Fibroblast of the conjunctiva (primary cell): ENCODE measurements around the gene AAK1.
"Not testable (repeated sequence)": the region's sequence is repeated elsewhere in the genome, so short reads cannot be mapped to it uniquely, and the experiment has no call there.

ENCODE experiments used
- DNase-seq: peaks from one replicate; pipeline ENCODE4 v3.0.0-alpha.2; 2010; ENCODE audit warnings: low read depth

AAK1 gene

DNA sequence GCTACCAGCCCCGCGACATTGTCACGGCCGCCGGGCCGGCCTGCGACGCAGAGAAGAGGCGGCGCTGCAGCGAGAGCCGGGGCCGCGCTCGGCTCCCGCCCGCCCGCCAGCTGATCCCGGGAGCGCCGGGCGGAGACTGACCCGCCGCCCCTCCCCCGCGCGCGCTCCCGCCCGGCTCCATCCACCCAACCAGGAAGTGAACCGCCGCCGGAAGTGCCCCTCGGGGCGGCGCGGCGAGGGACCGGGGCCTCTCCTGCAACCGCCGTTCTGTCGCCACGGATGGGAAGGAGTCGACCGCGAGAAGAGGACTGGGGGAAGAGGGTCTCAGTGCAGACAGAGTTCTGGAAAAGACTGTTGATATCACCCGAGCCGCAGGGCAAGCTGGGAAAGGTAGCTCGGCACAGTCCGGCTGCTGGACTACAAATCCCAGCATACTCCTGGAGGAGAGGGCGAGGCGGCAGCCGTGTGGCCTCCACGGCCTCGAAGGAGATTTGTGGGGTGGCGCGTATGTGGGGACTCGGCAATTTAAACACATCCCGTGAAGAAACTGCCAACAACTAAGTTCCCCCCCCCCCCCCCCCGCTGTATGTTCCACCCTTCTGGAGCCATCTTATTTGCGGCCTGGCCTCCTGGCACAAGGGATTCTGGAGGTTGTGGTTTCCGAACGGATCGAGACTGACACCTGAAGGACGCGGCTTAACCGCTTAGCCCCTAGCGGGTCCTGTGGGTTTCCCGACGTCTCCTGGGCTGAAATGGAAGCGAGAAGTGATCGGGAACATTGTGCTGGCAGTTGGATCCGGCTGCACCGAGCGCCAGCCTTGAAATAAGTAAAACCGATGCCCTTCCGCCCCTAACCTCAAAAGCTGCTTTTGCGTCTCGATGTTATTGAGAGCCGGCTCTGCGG lies at the start of gene AAK1:
Gene AAK1, minus strand, starts transcription at position 138 of the 904 bp plus-strand sequence. CDS start 699 bp downstream, outside the sequence.
- DNase-seq, result peak; percentile 87

DNA sequence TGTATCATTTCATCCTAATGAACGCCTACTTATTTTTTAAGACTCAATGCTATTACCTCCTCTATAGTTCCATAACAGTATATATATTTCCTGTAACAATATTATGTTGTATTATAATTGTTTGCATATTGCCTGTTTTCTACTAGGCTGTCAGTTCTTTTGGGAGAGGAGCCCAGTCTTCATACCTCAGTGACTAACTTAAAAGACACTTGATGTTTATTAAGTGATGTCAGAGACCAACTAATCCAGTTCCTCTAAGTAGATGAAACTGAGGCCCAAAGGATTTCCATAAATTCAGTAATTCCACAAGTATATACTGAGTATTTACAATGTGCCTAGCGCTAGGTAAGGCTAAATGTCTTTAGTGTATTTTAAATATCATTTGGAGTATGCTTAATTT lies 48.9 kb upstream of the AAK1 start:
- peak; percentile 6 for DNase-seq

DNA sequence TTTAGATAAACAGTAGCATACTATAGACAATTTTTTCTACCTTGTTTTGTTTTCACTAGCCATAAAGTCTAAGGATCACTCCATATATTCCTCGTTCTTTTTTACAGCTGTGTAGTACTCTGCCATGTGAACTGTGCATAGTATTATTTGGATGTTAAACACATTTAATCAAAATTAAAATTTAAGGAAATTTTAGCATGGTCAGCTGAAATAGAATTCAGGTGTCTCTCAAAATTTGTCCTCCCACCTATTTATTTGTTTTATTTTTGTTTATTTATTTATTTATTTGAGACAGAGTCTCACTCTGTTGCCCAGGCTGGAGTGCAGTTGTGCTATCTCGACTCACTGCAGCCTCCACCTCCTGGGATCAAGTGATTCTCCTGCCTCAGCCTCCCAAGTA lies 46.4 kb upstream of the AAK1 start:
- DNase-seq, result no peak

DNA sequence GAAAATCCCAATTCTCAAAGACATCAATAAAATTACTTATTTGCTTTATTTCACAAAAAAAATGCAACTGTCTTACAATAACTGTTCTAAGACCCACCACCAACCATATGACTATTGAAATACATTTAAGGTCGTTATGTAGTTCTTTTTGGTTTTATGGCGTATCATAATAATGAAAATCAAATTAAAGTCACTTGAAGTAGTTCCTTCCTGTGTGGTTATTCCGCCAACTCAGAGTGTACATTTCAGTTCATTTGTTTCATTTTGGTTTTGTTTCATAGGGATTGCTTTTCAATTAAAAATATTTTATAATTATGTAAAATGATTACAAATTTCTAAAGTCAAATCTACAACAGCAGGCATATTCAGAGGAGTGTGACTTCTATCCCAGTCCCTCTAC lies 45.9 kb upstream of the AAK1 start:
- DNase-seq, result no peak

DNA sequence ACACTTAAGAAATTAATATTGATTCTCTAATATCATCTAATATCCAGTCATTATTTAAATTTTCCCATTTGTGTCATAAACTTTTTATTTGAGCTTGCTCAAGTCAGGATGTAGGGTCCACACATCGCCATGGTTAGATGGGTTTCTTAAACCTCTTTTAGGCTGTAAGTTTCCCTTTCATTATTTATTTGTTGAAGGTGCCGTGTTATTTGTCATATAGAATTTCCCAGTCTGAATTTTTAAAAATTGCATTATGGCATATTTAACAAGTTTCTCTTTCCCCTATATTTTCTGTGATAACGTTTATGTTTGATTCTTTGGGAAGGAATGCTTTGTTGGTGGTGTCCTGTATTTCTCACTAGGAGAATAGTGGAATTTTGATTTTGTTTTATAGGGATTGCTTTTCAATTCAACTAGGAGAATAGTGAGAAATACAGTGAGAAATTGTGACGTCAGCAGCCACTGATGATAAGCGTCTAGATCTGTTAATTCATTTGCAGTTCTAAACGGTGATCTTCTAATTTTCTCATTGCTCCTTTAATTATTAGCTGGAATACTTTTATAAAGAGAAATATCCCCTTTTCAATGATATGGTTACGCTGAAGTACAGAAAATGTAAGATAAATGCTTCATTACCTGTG lies 44.6 kb upstream of the AAK1 start:
- DNase-seq, result no peak

DNA sequence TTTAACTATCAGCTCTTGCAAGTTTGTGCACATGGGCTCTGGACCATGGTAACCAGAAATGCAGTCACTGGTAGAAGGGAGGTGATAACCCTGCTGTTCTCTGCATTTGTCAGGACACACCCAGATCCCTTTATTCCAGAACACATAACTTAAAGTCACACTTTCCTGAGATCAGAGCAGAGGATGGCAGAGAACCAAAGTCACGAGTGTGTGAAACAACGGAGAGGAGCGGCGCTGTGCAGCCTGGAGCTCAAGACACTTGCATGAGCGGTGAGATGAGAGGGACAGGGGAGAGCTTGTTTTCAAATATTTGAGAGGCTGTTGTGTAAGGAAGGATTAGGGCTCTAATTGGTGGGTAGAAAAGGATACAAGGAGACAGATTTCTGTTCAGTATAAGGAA lies 43.3 kb upstream of the AAK1 start:
- DNase-seq, result no peak

DNA sequence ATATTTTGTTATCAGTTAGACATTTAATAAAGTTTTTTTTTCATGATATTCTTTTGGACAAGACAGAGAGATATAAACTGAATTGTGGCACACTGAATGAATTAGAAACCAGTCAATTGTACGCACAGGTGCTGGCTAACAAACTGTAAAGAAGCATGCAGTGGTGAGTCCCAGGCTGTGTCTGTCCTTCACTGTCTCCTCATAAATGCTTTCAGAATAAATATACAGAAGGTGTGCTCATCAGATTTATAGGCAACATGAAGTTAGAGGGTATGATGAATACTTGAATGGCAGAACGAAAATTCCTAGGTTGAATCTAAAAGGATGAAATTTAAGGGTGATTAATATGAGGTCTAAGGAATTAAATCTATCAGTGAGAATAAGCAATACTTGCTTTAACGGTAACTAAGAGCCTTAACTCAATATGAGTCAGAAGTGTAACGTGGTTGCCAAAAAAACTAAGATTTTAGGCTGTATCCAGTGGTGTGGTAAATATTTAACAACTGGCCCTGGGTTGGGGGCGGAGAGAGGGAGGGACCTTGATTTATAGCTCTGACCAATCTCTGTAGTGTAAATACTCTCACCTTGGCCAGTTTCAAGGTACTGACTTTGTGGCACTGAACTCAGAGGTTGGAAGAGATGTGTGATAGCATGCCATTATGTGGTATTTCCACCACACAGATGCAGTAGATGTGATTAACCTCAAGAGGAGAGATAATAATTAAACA lies 41.9 kb upstream of the AAK1 start:
- peak; percentile 6 for DNase-seq

DNA sequence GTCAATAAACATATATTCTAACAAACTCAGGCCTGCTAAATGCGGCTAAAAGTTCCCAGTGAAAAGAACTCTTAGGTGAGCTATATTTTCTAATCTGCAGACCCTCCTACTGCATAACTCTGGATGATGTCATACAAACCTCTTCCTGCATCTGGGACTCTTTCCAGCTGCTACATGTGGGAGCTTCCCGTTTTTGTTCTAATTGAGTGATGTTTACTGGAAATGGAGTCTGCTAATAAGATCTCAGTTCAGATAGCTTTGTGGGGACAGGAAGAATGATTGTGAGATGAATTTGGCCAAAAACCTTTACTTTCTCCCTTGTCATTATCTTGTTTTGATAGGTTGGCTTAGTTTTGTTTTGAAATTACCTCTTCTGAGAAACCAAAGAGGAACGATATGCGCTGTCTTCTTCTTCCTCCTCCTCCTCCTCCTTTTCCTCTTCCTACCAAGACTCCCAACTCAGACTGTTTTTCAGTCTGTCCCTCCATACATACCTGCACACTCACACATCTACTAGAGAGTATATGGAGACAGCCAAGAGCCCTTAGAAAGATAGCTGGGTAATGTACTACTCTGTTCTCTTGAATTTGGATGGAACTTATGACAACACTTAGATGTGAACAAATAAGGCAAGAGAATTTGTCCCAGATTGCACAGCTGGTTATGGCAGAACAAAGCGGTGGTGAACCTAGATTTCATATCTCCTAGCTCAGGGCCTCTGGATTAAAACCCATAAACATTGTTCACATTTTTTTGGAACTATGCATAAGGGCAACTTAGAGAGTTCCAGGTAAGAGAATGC lies 39.8 kb upstream of the AAK1 start:
- DNase-seq, result peak; percentile 13

DNA sequence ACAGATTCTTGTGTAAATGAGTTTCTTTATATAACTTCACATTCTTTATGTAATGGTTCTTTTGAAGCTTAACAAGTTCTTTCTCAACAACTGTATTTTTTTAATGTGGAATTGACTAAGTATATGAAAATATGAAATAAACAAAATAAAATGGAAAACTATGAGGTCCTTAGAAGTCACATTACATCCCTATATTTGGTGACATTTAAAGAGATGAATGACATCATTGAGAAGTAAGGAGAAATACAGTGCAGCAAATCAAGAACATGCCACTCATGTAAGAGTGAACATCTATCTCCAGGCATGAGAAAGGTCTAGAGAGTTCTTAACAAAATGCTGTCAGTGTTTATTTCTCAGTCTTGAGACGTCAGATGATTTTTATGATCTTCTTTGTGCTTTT lies 39.0 kb upstream of the AAK1 start:
- DNase-seq, result no peak

DNA sequence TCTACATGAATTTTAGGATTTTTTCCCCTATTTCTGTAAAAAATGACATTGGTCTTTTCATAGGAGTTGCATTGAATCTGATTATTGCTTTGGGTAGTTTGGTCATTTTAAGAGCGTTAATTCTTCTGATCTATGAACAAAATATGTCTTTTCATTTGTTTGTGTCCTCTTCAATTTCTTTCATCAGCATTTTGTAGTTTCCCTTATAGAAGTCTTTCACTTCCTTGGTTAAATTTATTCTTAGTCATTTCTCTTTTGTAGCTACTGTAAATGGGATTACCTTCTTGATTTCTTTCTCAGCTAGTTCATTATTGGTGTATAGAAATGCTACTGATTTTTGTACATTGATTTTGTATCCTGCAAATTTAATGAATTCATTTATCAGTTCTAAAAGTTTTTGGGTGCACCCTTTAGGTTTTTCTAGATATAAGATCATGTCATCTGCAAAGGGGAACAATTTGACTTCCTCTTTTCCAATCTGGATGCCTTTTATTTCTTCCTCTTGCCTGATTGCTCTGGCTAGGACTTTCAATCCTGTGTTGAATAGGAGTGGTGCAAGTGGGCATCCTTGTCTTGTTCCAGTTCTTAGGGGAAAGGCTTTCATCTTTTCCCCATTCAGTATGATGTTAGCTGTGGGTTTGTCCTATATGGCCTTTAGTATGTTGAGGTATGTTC lies 36.6 kb upstream of the AAK1 start:
- DNase-seq, result no peak

DNA sequence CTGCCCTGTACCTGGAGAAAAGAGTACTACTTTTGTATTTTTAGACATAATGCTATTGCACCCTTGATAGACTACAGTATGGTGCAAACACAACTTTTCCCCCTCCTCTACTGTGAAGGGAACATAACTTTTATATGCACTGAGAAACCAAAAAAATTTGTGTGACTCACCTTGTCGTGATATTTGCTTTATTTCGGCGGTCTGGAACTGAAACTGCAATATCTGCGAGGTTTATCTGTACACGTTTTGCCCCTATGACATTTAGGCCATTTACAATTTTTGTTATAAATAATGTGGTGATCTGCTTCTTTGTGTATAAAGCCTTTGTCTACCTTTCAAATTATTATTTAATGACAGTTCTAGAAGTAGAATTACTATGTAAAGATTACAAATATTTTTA lies 34.4 kb upstream of the AAK1 start:
- DNase-seq, result no peak

DNA sequence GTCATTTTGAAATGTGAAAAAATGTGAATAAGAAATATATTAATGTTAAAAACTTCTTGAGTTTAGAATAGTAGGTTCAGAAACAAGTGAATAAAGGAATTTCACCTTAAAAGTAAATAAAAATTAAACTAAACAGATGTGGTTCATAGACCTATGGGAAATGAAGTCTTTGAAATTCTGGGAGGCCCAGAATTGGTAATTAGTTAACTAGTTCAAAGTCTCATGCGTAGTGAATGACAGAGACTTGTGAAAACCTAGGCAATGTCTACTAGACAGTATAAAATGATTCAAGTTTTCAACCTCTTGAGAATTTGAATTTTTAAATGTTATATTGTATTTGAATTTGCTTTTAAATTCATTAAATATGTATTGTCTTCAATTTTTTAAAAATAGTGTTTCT lies 32.6 kb upstream of the AAK1 start:
- no peak for DNase-seq

DNA sequence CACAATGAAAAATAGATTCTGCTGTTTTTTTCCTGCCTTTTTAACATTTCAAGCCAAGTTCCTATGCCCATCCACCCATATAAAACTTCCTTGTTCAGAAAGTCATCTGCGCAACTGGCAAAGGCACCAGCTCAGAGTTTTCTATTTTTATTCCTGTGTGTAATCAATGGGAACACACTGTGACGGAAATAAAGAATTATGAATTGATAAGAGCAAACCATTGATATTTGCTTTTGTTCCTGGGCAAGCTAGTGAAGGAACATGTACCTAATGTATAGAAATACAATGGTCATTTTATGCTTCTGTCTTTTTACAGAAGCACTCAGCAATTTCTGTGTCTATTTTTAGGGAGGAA lies 30.8 kb upstream of the AAK1 start:
- DNase-seq, result no peak

DNA sequence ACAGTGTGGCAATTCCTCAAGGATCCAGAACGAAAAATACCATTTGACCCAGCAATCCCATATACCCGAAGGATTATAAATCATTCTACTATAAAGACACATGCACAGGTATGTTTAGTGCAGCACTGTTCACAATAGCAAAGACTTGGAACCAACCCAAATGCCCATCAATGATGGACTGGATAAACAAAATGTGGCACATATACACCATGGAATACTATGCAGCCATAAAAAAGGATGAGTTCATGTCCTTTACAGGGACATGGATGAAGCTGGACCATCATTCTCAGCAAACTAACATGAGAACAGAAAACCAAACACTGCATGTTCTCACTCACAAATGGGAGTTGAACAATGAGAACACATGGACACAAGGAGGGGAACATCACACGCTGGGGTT lies 29.6 kb upstream of the AAK1 start:
- not testable (repeated sequence) for DNase-seq

DNA sequence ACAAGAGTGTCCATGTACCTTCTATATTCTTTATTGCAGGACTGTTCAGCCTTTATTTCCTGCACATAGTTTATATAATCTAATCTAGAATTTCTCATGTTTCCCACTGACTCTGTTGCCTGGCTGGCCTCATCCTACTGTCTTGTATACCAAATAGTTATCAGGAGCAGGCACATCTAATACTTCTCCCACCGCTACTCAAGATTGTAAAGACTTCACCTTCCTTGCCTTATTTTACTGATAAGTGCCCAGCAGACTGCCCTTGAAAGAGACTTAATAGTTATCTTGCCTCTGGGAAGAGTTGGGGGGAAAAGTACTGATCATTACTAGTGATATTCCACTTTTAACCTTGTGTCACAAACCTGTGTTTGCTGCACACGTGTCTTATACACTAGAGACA lies 26.1 kb upstream of the AAK1 start:
- no peak for DNase-seq

DNA sequence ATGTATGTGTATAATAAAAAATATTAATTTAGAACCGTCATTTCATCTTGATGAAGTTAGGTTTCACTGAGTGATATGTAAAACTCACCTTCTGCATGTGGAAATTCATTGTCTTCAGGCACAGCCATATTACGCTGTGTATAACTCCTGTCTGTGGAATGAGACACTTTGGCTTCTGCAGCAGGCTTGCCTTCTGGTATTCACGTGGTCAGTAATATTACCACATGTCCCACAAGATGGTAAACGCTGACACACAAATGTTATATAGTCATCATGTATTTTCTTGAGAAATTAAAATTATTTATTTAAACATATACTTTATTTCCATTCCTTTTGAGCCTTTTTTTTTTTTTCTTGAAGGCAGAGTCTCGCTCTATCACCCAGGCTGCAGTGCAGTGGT lies 25.1 kb upstream of the AAK1 start:
- no peak for DNase-seq

DNA sequence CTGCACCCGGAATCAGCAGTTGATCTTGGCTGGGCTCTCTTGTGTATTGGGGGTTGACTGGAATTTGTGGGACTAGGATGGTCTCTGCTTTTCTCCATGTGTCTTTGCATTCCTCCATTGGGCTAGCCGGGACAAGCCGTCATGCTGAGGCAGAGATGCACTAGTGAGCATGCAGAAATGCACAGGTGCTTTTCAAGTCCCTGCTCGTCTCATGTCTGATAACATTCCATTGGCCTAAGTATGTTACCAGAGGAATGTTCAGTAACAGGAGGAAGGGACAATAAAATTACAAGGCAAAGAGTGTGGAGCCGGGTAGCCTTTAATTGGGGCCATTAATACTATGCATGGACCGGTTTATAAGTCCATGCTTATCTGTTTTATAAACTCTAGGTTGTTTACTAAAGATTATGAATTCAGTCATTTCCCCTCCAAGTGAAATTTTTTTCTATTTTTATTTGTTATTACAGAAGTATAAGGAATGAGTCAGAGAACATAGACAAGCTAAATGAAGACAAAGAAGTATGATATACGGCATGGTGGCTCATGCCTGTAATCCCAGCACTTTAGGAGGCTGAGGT lies 24.4 kb upstream of the AAK1 start:
- DNase-seq, result no peak

DNA sequence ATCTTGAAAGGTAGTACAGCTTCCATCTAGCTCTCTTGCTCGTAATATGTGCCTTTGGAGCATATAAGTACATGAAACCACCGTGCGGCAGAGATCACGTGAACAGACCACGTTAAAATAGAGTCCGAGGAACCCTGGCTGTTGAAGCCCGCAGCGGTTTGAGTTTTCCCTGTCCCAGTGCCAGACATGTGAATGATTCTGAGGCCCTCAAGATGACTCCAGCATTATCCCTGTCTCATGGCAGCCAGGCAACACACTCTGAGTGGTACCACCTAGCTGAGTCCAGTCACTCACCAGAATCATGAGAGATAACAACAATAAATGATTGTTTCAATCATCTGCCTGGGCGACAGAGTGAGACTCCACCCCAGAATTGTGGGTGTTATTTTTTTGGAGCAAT lies 21.6 kb upstream of the AAK1 start:
- DNase-seq, result no peak

DNA sequence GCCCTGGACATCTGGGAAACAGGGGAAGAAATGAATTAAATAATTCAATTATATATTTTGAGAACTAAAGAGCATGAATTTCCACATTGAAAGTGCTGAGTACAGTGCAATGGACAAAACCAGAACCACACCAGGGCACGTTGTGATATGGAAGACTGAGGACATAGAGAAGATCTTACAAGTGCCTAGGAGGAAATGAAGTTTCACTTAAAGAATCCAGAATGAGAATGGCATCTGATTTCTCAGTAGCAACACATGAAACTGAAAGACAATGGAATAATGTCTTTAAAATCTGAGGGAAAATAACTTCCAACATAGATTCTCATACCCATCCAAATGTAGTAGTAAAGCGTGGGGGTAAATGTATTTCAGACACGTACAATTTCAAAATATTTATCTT lies 20.3 kb upstream of the AAK1 start:
- DNase-seq, result no peak

DNA sequence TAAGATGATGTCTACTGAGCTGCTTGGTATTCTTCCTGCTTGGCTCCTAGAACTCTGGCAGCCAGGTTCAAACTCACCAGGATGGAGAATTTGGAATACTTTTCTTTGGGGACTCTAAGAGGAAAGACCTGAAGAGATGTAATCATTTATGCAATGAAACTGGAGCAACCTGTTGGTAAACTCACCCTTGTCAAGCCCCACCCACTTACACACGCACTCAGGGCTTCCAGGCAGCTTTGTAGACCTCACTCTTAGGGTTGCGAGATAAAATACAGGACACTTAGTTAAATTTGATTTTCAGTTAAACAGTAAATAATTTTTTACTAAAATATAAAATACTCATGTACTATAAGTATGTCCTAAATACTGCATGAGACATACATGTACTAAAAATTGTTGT lies 19.0 kb upstream of the AAK1 start:
- DNase-seq, result not testable (repeated sequence)

DNA sequence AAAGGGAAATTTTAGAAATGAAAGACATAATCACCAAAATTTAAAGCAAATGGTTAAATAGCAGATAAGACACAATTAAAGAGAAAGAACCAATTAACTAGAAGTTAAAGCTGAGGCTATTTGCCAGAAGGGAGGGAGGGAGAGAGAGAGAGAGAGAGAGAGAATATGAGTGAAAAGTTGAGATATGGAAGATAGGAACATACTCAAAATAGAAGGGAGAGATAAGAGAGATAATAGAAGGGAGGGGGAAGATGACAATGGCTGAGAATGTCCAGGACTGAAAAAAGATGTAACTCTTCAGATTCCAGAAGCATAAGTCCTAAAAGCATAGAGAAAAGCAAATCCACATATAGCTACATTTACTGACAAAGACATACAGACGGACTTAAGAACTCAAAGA lies 17.1 kb upstream of the AAK1 start:
- DNase-seq, result no peak
